Measurements from ENCODE around the gene PPARD.
A peak's percentile ranks its signal among the peaks of the same experiment; 100 is the strongest.
"Not testable (repeated sequence)": the region's sequence is repeated elsewhere in the genome, so short reads cannot be mapped to it uniquely, and the experiment has no call there.

PPARD gene

DNA sequence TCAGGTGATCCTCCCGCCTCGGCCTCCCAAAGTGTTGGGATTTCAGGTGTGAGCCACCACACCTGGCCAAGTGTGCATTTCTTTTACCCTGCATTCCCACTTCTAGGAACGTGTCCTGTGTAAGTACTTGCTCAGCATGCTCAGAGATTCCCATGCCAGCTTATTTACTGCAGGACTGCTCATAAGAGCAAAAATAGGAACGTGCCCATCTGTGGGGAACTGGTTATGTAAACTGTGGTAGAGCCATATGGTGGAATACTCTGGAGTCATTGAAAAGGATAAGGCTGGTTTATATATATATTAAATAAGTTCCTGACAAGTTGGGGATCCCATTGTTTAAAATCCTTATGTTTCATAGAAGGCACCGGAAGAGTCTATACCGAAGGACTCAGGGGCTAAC lies 71.6 kb downstream of the PPARD start:
- DNase-seq = no peak

DNA sequence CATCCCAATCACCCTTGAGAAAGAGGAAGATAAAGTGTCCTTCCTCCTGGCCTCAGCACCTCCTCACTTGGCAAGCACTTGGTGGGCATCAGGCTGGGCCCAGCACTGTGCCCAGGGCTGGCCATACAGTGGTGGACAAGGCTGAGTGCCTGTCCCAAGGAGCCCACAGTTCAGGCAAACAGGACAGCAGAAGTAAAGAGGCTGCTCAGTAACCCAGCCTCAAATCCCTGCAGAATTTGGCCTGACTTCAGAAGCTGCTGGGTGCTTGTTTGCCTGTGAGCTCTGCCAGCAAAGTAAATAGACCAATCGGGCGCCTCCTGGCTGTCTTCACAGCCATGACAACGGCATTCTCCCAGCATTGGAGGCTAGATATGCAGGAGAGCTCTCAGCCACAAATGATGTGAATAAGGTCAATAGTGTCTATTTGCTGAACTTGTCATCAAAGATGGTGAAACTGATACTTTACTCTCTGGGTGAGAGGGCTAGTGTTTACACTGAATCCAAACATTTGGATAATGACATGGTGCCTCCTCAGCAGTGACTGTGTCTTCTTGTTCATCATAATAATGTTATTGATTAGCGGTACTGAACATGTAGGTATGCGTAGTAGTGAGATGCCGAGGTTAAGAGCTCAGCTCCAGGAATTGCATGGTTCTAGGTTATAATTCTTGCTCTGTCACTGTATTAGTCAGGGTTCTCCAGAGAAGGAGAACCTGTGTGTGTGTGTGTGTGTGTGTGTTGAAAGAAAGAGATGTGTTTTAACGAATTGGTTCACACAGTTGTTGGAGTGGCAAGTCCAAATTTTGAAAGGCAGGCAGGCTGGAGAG lies 72.9 kb downstream of the PPARD start:
- DNase-seq = peak; percentile 34

DNA sequence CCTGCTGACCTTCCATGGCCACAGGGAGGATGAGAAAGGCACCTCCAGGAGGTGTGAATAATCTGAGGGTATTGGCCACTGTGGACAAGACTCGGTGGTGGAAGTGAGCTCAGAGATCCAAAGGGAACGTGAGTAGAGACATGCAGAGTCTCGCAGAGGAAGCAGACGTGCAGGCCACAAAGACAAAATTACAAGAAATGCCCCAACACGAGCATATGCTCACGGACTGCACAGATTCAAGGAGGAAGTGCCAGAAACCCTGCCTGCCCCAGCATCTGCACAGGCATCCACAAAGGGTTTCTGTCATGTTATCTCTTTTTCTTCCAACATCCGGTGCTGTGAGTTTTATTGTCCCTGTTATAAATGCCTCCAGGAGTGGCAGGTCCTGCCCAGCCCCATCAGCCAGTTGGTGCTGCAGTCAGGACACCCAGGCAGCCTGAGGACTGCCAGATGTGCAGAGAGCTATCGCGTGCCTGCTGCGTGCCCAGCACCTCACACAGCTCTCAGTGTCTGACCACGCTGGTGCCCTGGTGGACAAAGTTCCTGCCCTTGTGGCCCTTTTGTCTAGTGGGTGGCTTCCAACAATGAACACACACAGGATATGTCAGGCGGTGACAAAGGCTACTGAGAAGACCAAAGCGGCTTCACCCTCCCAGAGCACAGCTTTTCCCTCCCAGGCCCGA lies 75.8 kb downstream of the PPARD start:
- no peak for DNase-seq

DNA sequence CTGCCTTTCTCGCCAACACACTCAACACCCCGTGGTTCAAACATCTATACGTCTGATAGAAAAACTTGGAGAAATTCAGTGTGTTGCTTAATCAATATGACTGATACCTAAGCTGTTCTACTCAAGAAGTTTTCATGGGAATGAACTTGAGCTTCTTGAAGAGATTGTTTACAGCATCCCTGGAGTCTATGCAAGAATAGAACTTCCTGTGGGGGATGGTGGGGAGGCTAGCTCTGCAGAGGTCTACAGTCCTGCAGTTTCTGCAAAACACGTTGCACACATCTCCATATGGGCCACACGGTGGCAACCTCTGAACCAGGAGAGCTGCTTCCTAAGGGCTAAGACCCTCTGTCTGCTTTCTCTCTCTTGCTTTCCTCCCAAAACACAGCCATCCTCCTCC lies 77.1 kb downstream of the PPARD start:
- DNase-seq = peak; percentile 3

DNA sequence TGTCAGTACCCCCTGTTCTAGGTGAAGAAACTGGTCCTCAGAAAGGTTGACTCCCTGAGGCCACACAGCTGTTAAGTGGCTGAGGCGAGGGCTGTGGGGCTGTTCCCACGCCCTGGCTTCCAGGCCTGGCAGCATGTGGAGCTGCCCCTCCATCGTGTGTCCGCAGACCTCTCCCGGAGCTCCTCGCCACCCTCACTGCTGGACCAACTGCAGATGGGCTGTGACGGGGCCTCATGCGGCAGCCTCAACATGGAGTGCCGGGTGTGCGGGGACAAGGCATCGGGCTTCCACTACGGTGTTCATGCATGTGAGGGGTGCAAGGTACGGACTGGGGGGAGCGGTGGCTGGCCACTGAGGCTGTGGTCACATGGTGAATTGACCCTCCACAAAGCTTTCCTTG lies 77.6 kb downstream of the PPARD start:
- no peak for DNase-seq

DNA sequence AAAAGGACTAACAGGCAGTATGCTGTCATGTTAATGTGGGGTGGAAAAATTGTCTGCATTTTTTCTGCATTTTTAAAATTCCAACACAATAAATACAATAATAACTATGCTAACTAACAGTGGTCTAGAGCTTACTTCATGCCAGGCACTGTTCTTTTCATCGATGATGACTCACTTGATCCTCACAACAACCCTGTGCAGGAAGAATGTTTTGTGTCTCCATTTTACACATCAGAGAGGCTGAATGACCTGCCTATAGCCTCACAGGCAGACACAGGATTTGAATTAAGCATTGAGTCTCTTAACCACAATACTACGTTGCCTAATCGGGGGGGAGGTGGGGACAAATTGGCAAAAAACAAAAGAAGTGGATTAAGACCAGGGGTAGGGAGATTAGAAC lies 82.9 kb downstream of the PPARD start:
- no peak for DNase-seq

DNA sequence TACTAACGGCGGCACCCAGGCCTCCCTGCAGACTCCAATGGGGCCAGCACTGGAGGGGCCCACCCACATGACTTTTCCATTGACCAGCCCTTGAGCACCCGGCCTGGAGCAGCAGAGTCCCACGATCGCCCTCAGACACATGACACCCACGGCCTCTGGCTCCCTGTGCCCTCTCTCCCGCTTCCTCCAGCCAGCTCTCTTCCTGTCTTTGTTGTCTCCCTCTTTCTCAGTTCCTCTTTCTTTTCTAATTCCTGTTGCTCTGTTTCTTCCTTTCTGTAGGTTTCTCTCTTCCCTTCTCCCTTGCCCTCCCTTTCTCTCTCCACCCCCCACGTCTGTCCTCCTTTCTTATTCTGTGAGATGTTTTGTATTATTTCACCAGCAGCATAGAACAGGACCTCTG lies 83.7 kb downstream of the PPARD start:
- DNase-seq = no peak

DNA sequence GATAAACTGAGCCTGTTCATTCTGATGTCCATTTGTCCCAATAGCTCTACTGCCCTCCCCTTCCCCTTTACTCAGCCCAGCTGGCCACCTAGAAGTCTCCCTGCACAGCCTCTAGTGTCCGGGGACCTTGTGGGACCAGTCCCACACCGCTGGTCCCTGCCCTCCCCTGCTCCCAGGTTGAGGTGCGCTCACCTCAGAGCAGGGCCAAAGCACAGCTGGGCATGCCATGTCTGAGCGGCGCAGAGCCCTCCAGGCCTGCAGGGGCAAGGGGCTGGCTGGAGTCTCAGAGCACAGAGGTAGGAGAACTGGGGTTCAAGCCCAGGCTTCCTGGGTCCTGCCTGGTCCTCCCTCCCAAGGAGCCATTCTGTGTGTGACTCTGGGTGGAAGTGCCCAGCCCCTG lies 85.1 kb downstream of the PPARD start:
- DNase-seq = no peak

DNA sequence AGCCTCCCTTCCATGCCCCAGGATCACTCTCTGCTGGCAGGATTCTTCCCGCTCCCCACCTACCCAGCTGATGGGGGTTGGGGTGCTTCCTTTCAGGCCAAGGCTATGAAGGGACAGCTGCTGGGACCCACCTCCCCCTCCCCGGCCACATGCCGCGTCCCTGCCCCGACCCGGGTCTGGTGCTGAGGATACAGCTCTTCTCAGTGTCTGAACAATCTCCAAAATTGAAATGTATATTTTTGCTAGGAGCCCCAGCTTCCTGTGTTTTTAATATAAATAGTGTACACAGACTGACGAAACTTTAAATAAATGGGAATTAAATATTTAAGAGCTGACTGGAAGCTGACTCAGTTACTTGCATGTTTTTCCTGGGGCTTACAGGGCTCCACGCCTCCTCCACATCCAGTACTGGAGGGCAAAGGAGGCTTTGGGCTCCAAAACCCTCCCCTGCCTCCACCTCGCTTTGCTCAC lies 85.5 kb downstream of the PPARD start:
- no peak for DNase-seq

DNA sequence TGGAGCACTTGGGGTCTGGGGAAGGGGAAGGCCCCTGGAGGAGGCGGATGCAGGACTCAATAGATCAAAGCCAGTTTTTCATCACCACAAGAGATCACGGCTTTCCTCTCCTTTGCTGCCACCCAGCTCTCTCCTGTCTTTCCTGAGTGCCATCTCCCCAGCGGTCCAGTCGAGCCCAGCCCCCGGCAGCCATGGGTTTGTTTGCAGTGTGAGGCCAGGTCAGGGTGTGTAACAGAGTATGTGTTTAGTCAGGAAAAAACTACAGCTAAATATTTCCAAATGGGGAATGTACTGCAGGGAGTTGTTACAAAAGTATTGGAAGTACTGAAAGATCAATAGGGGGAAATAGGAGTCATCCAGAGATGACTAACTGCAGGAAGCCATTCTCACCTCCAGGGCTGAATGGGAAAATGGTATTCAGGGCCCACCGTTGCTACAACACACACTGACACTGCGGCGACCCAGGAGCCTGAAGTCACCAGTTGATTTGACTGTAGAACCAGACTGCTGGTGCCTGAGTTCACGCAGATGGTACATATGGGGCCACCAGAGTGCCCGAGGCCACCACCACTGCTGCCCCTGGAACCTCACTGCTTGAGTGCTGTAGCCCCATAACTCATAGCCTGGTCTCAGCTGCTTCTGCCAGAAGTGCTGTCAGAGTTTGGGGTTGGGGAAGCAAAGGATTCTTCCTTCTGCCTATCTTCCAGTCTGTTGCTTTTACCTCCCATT lies 86.2 kb downstream of the PPARD start:
- no peak for DNase-seq

DNA sequence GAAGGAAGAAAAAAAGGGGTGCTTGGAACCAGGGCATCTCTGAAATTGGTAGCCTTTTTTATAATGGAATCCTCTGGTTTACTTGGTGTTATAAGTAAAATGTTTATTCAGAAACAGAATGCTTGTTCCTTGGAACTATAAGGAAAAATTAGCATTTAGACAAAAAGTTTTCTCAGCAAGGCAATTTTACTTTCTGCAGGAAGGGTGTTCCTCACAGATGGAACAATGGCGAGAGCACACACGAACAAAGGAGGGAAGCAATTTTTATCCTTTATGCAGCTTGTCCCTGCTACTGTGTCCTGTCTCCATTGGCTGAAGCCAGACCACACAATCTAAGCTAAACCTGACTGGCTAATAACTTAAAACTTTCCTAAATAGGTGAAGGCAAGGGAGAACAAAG lies 87.1 kb downstream of the PPARD start:
- no peak for DNase-seq

DNA sequence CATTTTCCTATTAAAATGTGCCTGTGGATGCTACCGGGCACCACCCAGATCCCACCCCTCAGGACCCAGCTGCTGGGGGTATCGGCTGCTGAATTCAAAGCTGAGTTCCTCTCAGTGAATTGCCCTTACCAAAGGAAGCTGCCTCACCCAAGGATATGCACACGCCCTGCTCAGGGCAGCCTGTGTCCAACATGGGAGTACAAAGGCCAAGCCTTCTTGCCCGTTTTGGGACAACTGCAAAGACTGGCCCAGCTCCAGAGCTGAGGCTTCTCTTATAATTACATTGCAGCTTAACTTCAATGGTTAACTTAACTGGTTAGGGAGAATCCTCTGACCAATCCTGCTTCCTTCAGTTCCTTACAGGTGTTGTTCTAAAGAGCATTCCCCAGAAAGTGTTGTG lies 89.9 kb downstream of the PPARD start:
- DNase-seq = no peak

DNA sequence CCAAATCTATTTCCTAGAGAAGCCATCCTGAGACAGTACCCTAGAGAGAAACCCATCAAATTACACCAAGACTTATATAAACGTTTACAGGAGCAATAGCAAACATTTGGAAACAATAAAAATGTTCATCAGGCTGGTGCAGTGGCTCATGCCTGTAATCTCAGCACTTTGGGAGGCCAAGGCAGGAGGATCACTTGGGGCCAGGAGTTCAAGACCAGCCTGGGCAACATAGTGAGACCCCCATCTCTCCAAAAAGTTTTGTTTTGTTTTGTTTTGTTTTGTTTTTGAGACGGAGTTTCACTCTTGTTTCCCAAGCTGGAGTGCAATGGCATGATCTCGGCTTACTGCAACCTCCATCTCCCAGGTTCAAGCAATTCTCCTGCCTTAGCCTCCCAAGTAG lies 90.3 kb downstream of the PPARD start:
- DNase-seq = not testable (repeated sequence)

DNA sequence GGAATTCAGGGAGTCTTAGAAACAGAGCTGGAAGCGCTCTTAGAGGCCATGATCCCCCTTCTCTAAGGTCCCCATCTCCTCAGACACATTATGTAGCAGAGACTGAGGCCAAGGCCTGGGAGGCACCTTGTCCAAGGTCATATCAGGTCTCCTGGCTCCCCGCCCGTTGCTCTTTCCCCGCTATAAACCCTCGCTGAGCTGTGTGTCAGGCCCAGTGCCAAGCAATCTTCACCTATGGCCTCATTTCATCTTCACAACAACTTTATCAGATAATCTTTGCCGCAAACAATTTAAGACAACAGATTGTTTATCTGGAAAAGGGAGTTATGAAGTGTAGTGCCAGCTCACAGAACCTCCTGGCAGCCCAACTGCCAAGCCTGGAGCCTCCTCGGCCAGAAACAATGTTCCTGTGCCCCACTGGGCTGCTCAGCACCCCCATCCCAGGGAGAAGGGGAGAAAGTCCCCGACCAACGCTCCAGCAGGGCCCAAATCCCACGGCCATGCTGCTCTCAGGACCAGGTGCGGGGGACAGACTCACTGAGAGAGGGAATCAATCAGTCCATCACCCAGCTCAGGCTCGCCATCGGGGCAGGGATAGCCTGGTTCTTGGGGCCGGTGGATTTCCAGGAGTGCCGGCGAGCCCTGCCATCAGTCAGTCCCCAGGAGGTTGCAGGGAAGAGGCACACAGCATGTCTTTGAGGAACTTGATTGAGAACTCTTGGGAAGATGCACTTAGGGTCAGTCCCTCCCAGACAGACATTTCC lies 92.9 kb downstream of the PPARD start:
- DNase-seq = no peak

DNA sequence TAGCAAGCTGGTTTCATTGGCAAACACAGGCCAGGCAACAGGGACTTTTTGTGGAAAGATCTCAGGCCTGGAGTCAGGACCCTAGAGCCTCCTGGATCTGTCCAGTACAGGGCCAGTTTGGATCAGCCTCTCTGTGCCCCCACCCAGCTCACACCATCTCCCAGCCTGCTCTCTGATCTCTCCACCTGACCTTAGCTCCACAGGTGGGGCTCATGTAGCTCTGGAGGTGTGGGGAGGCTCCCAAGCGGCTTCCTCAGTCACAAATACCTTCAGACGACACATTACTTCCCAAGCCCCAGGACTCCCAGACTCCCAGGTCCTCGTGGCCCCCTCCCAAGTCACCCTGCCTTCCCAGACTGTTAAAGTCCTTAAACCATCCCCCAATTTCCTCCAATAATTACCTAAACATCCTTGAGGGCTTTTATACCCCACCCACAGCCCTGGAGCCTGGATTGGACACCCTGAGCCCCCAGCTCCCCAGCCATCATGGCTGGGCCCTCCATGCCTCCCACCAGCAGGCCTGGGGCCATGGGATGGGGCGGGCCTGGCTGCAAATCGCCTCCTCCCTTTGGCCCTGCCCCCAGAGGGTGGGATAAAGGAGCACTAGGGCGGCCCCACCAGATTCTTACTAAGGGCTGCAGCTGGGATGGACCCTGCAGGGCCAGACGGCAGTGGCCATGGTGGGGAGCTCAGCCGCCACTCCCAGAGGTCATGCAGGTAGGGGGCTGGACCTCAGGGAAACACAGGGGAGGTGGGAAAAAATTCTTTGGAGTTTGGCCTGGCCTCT lies 93.9 kb downstream of the PPARD start:
- no peak for DNase-seq

DNA sequence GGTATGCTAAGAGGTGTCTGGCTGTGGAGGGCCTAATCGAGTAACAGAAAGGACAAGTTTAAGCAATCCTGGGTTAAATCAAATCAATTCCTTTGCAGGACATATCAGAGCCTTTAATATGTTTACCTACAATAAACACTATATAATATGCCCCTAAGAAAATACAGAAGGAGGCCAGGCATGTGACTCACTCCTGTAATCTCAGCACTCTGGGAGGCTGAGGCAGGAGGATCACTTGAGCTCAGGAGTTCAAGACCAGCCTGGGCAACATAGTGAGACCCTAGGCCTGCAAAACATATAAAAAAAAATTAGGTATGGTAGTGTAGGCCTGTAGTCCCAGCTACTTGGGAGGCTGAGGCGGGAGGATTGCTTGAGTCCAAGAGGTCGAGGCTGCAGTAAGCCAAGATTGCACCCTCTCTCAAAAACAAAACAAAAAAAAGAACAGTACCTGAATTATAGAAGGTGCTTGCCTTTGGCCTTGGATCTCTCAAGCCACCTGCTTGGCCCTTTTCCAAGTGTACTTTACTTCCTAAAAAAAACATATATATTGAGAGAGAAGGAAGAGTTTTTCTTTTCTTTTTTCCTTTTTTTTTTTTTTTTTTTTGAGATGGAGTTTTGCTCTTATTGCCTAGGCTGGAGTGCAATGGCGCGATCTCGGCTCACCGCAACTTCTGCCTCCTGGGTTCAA lies 96.2 kb downstream of the PPARD start:
- DNase-seq = not testable (repeated sequence)

DNA sequence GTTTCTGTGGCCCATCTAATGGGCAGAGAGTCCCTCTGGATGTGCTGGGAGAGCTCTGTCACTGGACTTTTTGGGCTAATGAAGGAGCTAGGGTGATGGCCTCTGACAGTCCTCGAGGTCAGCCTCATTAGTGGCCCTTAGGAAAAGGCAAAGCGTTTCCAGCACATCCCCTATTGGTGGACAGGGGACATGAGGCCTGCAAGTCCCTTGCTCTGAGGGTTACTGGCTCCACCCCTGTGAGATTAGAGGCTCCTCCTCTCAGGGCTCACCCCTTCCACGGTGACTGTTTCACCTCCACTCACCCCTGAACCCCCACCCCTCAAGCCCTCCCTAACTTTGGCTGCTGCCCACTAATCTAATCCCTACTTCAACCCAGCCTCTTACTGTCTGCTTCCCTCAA lies 97.0 kb downstream of the PPARD start:
- no peak for DNase-seq

DNA sequence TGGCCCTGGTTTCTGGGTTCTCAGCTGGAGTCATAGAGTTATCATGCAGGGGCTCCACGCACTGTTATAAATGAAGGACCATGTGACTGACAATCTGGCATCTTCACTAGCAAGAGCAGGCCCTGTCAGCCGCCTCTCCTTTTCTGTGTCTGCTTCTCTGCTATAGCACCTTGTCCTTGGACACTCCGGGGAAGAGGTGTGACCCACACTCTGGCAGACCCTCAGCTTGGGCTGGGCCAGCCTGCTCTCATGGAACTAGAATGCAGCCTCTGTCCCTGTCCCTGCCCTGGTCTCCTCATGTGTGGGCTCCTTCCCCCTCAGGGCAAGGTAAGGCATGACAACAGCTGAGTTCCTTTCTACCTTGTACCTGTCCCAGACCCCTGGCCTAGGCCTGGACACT lies 98.8 kb downstream of the PPARD start:
- no peak for DNase-seq

DNA sequence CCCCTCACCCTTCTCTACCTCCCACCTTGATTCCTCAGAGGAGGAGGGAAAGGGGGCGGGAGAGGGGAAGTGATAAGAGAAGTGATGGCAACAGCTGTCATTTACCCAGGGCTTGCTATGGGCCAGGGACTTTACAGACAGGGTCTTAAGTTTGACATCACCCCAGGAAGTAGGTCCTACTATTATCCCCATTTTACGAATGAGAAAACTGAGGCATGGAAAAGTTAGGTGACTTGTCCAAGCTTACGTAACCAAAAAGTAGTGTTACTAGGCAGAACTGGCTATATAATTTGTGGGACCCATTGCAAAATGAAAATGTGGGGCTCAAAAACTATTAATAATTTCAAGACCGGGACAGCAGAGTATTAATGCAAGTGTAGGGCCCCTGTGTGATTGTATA lies 99.3 kb downstream of the PPARD start:
- DNase-seq = no peak

DNA sequence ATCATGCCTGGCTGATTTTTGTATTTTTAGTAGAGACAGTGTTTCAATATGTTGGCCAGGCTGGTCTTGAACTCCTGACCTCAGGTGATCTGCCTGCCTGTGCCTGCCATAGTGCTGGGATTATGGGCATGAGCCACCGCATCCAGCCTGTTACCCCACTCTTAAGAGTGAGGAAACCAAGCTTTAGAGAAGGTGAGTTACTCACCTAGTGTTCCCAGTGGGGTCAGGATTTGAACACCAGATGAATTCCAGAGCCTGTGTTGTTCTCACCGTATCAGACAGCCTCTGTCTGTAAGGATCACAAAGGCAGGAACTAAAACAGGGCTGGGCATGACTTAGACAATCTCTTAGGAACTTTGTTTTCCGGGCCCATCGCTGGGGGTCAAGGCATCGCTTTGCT lies 100.3 kb downstream of the PPARD start:
- no peak for DNase-seq

DNA sequence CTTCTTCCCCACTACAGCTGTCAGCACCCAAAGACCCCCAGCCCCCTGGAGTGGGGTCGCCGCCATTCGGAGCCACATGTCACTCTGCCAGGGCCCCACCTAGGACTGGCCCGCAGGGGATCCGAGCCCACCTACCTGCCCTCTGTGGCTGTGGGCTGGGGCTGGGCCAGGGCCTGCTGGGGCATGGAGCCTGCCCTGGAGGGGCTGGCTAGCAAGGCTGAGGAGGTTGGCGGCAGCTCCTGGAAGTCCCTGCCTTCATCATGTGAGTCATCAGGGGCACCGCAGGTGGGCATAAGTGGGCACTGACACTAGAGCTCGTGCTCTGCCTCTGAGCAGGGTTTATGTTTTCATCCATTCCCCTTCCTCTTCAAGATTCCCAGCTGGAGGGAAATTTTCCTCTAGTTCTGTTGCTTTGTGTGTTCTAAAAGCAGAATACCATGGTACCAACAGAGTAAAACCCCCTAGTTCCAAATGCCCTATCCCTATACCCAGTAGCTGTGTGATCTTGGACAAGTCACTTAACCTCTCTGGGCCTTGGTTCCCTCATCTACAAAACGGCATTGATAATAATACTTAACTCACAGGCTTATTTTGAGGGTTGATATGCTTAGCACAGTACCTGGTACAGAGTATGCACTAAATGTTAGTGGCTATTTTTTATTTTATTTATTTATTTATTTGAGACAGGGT lies 101.1 kb downstream of the PPARD start:
- no peak for DNase-seq

Measured in CD4-positive, alpha-beta T cell treated with Interleukin-12 subunit alpha and Interleukin-12 subunit beta, for 1 hour (primary cell).